GM19035 (cell line): Measurements from ENCODE around the gene MSRB1.
"Not testable (repeated sequence)": the region's sequence is repeated elsewhere in the genome, so short reads cannot be mapped to it uniquely, and the experiment has no call there.

Experiments
- ATAC-seq: cut with Tn5 transposase; IDR thresholded peaks from one replicate; pipeline ENCODE4 v1.9.1; 2021; ENCODE audit not compliant: unreplicated experiment

Gene MSRB1

DNA sequence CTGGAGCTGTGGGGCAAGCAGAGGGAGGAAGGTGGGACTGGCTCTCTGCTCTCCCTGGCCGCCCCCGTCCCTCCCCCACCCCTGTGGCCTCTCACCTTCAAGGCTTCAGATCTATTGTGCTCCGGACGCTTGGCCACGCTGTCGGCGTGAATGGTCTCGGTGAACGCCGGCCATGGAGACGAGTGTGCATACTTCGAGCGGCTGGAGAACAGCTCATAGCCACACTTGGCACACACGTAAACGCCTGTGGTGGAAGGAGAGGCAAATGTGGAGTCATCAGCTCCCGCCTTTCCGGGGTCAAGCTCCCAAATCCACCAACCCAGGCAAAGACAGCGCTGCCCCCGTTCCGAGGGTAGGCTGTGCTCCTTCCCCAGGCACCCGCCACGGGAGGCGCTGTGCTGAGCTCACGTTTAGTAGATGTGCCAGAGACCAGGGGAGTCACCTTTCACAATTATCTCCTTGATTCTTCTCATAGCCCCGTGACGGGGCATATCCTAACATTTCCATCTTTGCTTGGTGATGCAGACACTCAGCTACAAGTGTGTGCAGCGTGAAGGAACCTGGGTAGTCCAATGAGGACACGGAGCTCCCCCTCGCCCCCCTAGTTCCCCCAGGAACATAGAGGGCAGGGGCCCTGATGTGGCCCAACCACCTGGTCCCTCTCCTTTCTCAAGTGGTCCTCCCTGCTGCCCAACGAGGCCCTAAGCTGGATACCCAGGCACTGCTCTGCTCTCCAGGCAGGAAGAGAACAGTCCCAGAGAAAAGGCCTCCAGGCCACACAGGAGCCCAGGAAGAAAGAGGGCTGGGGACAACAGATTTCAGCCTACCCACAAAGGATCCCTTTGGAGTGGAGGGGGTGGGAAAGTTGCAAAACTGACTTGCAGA lies 1.6 kb downstream of the MSRB1 start:
- no peak for ATAC-seq

DNA sequence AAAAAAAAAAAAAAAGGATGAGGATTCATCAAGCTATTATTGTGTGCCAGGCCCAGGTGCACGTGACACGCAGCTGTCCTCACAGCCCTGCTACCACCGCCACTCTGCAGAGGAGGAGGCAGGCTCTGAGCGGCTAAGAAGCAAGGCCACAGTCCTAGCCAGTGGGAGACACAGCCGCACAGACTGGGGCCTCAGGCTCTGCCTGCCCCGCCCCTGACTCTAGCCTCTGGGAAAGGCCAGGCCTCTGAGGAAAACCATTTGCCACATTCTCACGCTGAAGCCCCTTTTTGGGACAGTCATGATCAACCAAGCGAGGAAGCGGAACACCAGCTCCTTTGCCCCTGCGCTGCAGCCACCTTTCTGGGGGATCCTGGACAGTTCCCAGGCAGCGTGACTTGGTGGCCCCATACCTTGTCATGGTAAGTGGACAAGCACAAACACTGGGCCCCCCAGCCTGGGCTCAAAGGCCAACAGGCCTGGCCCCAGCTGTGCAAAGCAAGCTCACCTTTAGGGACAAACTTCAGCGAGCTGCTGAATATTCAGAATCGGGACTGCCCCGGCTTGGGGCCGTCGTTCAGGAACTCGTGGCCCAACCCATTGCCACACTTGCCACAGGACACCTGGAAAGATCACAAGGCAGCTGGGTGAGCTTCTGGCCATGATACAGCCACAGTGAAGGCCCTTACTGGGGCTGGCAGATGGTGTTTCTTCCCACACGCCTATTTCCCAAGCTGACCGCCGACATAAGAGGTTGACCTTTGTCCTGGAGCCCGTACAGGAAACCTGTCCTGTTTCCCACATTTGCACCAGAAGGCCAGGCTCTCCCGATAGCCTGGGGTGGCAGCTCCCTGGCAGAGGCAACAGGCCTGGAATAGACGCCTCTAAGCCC lies 2.5 kb downstream of the MSRB1 start:
- ATAC-seq, result no peak

DNA sequence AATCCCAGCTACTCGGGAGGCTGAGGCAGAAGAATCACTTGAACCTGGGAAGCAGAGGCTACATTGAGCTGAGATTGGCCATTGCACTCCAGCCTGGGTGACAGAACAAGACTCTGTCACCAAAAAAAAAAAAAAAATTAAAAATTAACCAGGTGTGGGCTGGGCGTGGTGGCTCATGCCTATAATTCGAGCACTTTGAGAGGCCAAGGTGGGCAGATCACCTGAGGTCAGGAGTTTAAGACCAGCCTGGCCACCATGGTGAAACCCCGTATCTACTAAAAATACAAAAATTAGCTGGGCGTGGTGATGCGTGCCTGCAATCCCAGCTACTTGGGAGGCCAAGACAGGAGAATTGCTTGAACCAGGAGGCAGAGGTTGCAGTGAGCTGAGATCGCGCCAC lies 3.2 kb downstream of the MSRB1 start:
- ATAC-seq, result not testable (repeated sequence)

DNA sequence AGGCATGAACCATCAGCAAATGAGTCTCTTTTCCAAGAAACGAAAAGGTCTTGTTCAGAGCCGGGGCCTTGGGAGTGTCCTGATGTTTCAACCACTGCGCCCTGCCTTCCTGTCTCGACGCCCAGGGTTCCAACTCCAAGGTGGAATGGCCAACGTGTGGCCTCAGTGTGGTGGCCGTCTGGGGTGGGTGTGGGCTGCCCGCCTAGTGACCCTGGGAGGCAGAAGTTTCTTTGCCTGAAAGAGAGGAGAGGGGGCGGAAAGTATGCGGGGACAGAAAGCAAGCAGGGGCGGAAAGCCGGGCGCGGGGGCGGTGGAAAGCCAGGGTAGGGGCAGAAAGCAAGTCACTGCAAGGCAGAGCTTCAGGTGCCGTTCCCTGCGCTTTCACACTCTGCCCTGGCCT lies 4.1 kb downstream of the MSRB1 start:
- no peak for ATAC-seq

DNA sequence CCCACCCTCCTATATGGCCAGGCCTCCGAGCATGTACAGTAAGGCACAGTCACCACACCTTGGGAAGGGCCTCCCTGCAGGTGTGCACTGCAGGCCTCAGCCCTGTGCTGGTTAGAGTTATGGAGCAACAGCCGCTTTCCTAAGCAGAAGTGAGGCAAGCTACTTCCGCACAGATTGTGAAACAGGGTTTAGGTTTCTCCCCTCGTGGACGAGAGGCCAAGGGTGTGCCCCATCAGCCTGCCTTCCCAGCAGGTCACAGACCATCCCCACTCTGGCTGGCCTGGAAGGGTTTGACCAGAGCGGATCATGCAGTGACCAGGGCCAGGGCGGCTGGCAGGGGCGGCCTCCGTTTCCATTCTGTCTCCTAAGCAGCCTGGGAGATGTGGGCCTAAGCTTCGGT lies 4.7 kb downstream of the MSRB1 start:
- ATAC-seq, result no peak

DNA sequence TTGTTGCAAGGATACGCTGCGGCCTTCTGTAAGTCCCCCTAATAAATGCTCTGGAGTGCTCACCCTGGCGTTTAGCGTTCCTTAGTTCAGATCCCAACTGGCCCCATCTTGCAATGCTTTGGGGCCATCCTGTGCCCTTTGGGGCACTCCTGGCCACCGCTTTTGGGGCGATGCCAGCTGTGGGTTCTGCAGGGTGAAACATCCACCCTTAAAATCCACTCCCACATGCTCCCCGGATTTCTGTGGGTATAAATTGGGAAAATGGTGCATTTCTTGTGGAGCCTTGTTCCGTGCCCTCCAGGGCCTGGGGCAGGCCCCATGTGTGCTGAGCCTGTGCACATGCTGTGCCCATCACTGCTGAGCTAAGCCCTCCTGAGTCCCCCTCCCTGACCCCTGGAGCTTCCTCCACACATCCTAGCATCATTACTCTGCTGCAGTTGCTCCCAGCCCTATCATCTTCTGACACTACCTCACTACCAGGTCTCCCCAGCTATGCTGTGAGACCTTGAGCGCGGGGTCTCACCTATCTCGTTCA lies 6.0 kb downstream of the MSRB1 start:
- no peak for ATAC-seq

GRCh38 chr16:1933097-1933661 lies 9.8 kb downstream of the MSRB1 start:
- no peak for ATAC-seq

GRCh38 chr16:1932050-1933028 lies 10.7 kb downstream of the MSRB1 start:
- no peak for ATAC-seq

DNA sequence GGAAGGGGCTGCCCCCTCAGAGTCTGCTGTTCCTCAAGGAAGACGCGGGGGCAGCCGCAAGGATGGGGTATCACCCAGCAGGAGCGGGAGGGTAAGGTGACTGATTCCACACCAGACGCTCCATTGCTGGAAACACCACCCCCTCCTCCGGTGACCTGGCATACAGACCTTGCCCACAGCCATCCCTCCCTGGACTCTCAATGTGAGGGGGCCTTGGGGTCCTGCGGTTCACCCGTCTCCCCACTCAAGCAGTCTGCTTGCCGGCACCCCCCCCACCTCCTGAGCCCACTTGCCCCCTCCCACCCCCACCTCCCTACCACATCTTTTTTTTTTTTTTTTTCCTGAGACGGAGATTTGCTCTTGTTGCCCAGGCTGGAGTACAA lies 12.7 kb downstream of the MSRB1 start:
- ATAC-seq, result no peak

GRCh38 chr16:1929578-1930337 lies 13.2 kb downstream of the MSRB1 start:
- ATAC-seq, result peak; percentile 86

- ATAC-seq, result peak; percentile 17
These were observed 13.9 kb downstream of the MSRB1 start for GRCh38 chr16:1929105-1929504.

DNA sequence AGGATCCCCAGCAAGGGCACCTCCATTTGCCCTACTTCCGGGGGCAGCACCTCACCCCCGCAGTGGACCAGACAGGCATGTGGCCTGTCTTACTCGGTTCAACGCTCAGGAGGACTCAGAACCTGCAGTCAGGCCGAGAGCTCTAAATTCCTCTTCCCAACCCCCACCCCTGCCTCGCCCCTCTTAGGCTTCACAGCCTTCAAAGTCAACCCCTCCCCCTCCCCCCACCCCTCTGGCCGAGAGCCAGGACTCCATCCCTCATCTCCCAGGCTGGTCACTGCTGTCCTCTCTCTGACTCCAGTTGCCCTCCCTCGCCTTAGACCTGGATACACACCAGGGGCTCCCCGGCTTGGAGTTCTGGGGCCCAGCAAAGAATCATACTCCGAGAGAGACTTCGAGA lies 16.7 kb downstream of the MSRB1 start:
- no peak for ATAC-seq

DNA sequence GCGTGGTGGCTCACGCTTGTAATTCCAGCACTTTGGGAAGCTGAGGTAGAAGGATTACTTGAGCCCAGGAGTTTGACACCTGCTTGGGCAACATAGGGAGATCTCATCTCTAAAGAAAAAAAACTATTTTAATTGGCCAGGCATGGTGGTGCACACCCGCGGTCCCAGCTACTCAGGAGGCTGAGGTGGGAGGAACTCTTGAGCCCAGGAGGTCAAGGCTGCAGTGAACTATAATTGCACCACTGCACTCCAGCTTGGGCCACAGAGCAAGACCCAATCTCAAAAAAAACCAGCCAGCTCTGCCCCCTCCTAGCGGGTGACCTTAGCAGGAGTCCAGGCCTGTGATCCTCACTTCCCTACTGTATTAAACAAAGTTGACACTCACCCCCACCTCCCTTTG lies 18.9 kb downstream of the MSRB1 start:
- no peak for ATAC-seq

DNA sequence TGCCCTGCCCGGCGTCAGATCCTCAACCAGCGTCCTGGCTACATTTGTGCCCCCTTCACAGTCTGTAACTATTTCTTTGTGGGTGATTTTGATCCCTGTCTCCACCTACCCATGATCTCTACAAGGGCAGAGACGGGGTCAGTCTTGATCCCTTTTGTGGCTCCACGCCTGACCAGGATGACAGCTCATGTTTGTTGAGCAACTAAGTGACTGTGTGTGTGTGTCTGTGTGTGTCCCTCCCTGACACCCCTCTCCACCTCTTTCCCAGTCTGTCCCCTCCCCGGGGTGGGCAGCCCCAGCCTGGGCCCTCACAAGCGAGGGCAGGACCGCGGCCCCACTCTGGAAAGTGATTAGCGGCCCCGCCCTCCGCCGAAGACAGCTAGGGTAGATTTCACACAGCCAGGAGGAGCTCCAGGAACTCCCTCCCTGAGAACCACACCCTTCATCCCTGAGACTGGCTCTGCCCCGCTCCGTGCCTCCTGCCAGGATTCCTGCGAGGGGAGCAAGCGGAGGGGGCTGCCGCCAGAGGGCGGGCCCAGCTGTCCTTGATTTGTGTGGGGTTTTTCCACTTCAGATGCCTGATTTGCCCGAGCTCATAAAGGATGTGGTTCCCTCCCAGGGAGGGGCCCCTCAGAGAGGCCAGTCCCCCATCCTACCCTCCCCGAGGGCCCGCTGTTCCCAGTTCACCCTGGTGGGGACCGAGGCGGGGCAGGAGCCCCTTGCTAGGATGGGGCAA lies 19.5 kb downstream of the MSRB1 start:
- no peak for ATAC-seq

GRCh38 chr16:1922357-1922756 lies 20.6 kb downstream of the MSRB1 start:
- no peak for ATAC-seq

DNA sequence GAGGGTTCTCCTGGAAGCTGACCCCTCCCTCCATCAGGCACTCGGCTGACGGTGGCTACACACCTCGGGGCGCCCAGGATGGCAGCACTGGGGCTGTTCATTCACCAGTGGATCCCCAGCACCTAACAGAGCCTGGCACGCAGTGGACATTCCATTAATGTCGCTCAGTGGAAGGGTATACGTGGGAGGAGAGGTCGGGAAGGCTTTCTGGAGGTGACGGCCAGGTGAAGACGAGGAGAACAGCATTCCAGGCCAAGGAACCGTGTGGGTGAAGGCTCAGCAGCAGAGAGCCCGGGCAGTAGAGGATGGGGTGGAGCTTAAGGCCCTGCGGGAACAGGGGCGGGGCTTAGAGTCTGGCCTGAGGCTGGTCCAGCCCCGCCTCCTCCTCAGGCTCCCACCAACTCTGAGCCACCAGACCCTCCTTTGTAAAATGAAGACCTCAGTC lies 22.2 kb downstream of the MSRB1 start:
- ATAC-seq, result no peak

DNA sequence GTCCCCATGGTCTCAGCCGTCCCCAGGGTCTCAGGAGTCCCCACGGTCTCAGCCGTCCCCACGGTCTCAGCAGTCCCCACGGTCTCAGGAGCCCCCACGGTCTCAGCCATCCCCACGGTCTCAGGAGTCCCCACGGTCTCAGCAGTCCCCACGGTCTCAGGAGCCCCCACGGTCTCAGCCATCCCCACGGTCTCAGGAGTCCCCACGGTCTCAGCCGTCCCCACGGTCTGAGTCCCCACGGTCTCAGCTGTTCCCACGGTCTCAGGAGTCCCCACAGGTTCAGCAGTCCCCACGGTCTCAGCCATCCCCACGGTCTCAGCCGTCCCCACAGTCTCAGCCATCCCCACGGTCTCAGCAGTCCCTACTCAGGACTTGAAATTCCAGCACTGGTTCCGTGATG lies 22.9 kb downstream of the MSRB1 start:
- not testable (repeated sequence) for ATAC-seq

DNA sequence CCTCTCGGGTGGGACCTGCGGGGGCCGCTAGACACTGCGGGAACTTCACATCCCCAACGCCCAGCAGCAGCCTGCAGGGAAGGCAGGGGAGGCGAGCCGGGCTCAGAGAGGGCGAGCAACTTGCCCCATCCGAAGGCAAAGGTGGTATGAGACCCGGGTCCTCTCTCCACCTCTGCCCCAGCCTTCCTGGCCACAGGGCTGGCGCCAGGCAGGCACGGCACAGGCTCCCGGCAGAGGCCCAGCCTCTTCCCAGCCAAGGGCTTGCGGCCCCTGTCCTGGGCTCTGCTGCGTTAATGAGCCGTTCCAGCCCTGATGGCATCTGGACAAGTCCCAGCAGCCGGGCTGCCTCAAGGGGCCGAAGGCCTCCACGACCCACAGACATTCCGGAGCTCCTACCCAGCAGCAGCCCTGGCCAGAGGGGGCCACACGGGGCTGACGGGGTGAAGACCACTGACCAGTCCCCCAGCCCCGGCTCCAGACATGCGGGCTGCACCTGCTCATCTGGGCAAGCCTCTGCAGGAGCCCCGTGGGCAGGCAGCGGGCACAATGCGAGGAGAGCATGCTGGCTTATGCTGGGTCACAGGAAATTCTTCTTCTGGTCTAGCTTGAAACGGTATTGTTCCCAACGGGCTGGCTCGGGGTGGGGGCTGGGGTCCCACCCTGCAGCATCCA lies 23.5 kb downstream of the MSRB1 start:
- ATAC-seq, result no peak
